SK-N-SH treated with all-trans-retinoic acid at 6 μM for 48 hours (cell line): ENCODE data around the gene ZNF654.

Experiments used
- ARNTL ChIP-seq: fragments of 450-650 bp; formaldehyde crosslinking; IDR thresholded peaks from 2 replicates; pipeline ENCODE4 v1.5.0; 2020; ENCODE audit warnings: low read depth, mild to moderate bottlenecking, moderate library complexity, borderline replicate concordance
- BACH2 ChIP-seq: fragments of 250-450 bp; sonication (Bioruptor Pico); IDR thresholded peaks from 2 replicates; pipeline ENCODE4 v1.9.0; 2021; ENCODE audit warnings: mild to moderate bottlenecking, borderline replicate concordance
- CSDC2 ChIP-seq: fragments of 250-450 bp; sonication (Bioruptor Pico); IDR thresholded peaks from 2 replicates; pipeline ENCODE4 v1.5.0; 2020; ENCODE audit warnings: mild to moderate bottlenecking, moderate library complexity
- GLIS3 ChIP-seq: fragments of 250-450 bp; sonication (Bioruptor Pico); IDR thresholded peaks from 2 replicates; pipeline ENCODE4 v1.5.0; 2020; ENCODE audit warnings: mild to moderate bottlenecking, moderate library complexity
- OSR1 ChIP-seq: fragments of 250-450 bp; sonication (Bioruptor Pico); IDR thresholded peaks from 2 replicates; pipeline ENCODE4 v1.8.0; 2022; ENCODE audit warnings: moderate library complexity, mild to moderate bottlenecking, inconsistent platforms
- PATZ1 ChIP-seq: fragments of 250-450 bp; sonication (Bioruptor Pico); IDR thresholded peaks from 2 replicates; pipeline ENCODE4 v1.8.0; 2020; ENCODE audit warnings: mild to moderate bottlenecking, moderate library complexity, borderline replicate concordance
- POU6F1 ChIP-seq: fragments of 250-450 bp; sonication (Bioruptor Pico); IDR thresholded peaks from 2 replicates; pipeline ENCODE4 v1.8.0; 2021; ENCODE audit warnings: low read depth, mild to moderate bottlenecking, moderate library complexity, borderline replicate concordance
- PPARA ChIP-seq: fragments of 250-450 bp; sonication (Bioruptor Pico); IDR thresholded peaks from 2 replicates; pipeline ENCODE4 v1.5.0; 2020; ENCODE audit warnings: mild to moderate bottlenecking, borderline replicate concordance
- RARB ChIP-seq: fragments of 250-450 bp; sonication (Bioruptor Pico); IDR thresholded peaks from 2 replicates; pipeline ENCODE4 v1.8.0; 2021; ENCODE audit warnings: mild to moderate bottlenecking, moderate library complexity
- SNAI2 ChIP-seq: fragments of 250-450 bp; sonication (Bioruptor Pico); IDR thresholded peaks from 2 replicates; pipeline ENCODE4 v1.5.0; 2020; ENCODE audit warnings: mild to moderate bottlenecking, moderate library complexity
- ZFP30 ChIP-seq: fragments of 450-650 bp; formaldehyde crosslinking; IDR thresholded peaks from 2 replicates; pipeline ENCODE4 v1.5.0; 2022; ENCODE audit warnings: mild to moderate bottlenecking, moderate library complexity
- ZNF565 ChIP-seq: fragments of 450-650 bp; formaldehyde crosslinking; conservative IDR thresholded peaks from 2 replicates; pipeline ENCODE4 v1.5.0; 2020; ENCODE audit warnings: low read depth, mild to moderate bottlenecking, moderate library complexity

GRCh38 chr3:88141458-88142083 lies 82.5 kb downstream of the ZNF654 start:
- TF ChIP-seq POU6F1 (CRISPR knock-in tag) (no peak), ZNF565 (CRISPR knock-in tag) (no peak), PATZ1 (CRISPR knock-in tag) (no peak), RARB (CRISPR knock-in tag) (no peak), ARNTL (no peak), PPARA (CRISPR knock-in tag) (no peak), ZFP30 (CRISPR knock-in tag) (no peak), GLIS3 (CRISPR knock-in tag) (no peak), CSDC2 (CRISPR knock-in tag) (no peak), OSR1 (CRISPR knock-in tag) (no peak), BACH2 (no peak), SNAI2 (no peak)
